ENCODE data around the gene ADRA2C.
"Not testable (repeated sequence)": the region's sequence is repeated elsewhere in the genome, so short reads cannot be mapped to it uniquely, and the experiment has no call there.

Gene ADRA2C

DNA sequence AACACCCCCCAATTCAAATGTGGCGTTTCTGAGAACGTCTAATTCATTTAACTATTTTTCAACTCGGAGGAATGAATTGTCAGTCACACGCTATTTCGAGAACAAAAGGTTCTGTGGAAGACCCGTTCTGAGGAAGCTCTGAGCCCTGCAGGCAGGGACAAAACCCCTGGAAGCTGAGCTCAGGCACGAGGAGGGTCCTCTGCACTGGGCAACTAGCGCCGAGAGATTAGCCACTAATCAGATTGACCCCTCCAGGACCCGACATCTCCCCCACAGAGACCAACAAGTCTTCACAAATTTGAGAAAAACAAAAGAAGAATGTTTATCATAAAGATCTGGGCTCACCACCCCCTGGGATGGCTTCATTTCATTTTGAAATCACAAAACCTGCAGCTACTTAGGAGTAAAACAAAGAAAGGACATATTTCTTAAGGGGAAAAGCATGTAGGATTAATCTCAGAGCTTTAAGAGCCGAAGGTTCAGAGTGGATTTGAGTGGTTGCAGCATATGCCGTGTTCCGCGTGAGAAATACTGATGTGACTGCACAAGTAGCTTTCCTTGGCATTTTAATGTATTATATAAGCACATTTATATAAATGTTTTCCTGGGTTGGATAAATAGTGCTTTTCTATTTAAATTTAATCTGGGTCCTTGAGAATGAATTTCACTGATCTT lies 41.8 kb downstream of the ADRA2C start:
- Mint-ChIP-seq H3K9me3 (no peaks in the 10 kb centered on the region), H3K4me3 (no peak overlapping the region), H3K27ac (no peak overlapping the region), H3K36me3 (no peaks in the 10 kb centered on the region), H3K4me1 (no peaks in the 10 kb centered on the region), H3K27me3 (peaks cover 27 to 40% of the 10 kb centered on the region in 2 donors)
- no peak for DNase-seq
- no peak for ATAC-seq (replicated peaks)

GRCh38 chr4:3808597-3808996 lies 42.4 kb downstream of the ADRA2C start:
- no peak overlapping the region for H3K4me3 Mint-ChIP-seq
- no peaks in the 10 kb centered on the region for H3K9me3 Mint-ChIP-seq
- no peak for ATAC-seq (replicated peaks)
- peaks cover 27 to 40% of the 10 kb centered on the region in 2 donors for H3K27me3 Mint-ChIP-seq
- no peaks in the 10 kb centered on the region for H3K4me1 Mint-ChIP-seq
- H3K36me3 Mint-ChIP-seq, result no peaks in the 10 kb centered on the region
- no peak overlapping the region for H3K27ac Mint-ChIP-seq
- DNase-seq, result no peak

GRCh38 chr4:3809028-3809427 lies 42.8 kb downstream of the ADRA2C start:
- Mint-ChIP-seq H3K36me3 (no peaks in the 10 kb centered on the region), H3K4me1 (no peaks in the 10 kb centered on the region), H3K27ac (no peak overlapping the region), H3K9me3 (no peaks in the 10 kb centered on the region), H3K27me3 (peaks cover 27 to 36% of the 10 kb centered on the region in 2 donors), H3K4me3 (no peak overlapping the region)
- no peak for DNase-seq
- no peak for ATAC-seq (replicated peaks)

DNA sequence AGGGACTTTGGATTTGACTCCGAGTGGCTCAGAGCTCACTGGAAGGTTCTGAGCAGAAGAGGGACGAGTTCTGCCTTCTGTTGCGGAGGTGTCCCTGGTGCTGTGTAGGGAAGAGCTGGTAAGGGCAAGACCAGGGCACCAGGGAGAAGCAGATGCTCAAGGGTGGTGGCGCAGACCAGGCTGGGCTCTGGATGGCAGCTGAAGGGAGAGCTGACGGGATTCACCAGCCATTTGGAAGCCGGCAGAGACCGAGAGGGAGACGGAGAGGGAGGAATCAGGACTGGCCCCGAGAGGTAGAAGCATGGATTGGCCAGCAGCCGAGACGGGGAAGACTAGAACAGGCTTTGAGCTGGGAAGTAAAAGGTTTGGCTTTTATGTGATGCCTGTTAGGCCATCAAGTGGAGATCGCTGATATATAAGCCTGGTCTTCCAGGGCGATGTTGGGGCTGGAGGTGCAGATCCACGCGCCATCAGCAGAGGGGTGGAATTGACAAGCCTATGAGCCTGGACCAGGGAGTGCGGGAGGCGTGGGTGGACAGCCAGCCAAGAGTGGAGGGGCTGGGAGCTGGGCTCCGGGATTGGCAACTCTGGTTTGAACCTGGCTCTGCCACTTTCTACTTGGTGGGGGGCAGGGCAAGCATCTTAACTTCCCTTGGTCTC lies 43.4 kb downstream of the ADRA2C start:
- Mint-ChIP-seq H3K27ac (no peak overlapping the region), H3K36me3 (no peaks in the 10 kb centered on the region), H3K4me1 (no peaks in the 10 kb centered on the region), H3K4me3 (no peak overlapping the region), H3K9me3 (no peaks in the 10 kb centered on the region), H3K27me3 (peaks cover 27 to 31% of the 10 kb centered on the region in 2 donors)
- ATAC-seq (replicated peaks) (no peak), DNase-seq (no peak)

- H3K27me3 Mint-ChIP-seq, result peaks cover 27 to 31% of the 10 kb centered on the region in 2 donors
- no peaks in the 10 kb centered on the region for H3K4me1 Mint-ChIP-seq
- no peak overlapping the region for H3K4me3 Mint-ChIP-seq
- ATAC-seq (replicated peaks) (no peak), DNase-seq (no peak)
- H3K9me3 Mint-ChIP-seq, result no peaks in the 10 kb centered on the region
- H3K36me3 Mint-ChIP-seq, result no peaks in the 10 kb centered on the region
- no peak overlapping the region for H3K27ac Mint-ChIP-seq
These were observed 44.0 kb downstream of the ADRA2C start for GRCh38 chr4:3810111-3810680.

GRCh38 chr4:3810796-3811485 lies 44.8 kb downstream of the ADRA2C start:
- Mint-ChIP-seq H3K9me3 (no peaks in the 10 kb centered on the region), H3K27ac (no peak overlapping the region), H3K4me1 (no peaks in the 10 kb centered on the region), H3K36me3 (no peaks in the 10 kb centered on the region), H3K4me3 (no peak overlapping the region), H3K27me3 (peaks cover 27 to 31% of the 10 kb centered on the region in 2 donors)
- ATAC-seq (replicated peaks) (no peak), DNase-seq (no peak)

DNA sequence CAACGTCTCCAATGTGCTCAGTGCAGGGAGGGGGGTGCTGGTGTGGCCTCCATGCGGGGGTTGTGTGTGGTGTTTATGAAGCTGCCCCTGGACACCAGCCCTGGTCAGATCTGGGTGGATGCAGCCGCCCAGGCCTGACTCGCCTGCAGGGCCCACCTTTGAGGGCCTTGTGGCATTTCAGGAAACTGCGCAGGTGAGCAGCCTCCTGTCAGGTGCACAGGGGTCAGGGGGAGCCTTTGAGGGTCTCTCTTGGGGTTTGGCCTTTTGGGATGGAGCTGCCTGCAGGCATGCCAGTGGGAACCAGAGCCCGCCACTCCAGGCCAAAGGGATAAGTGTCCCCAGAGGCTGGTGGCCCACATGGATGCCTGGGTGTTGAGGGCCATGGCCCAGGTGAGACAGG lies 45.4 kb downstream of the ADRA2C start:
- peaks cover 23 to 28% of the 10 kb centered on the region in 2 donors for H3K27me3 Mint-ChIP-seq
- H3K4me1 Mint-ChIP-seq, result no peaks in the 10 kb centered on the region
- H3K36me3 Mint-ChIP-seq, result no peaks in the 10 kb centered on the region
- no peak for DNase-seq
- no peak overlapping the region for H3K4me3 Mint-ChIP-seq
- H3K27ac Mint-ChIP-seq, result no peak overlapping the region
- no peak for ATAC-seq (replicated peaks)
- H3K9me3 Mint-ChIP-seq, result no peaks in the 10 kb centered on the region

DNA sequence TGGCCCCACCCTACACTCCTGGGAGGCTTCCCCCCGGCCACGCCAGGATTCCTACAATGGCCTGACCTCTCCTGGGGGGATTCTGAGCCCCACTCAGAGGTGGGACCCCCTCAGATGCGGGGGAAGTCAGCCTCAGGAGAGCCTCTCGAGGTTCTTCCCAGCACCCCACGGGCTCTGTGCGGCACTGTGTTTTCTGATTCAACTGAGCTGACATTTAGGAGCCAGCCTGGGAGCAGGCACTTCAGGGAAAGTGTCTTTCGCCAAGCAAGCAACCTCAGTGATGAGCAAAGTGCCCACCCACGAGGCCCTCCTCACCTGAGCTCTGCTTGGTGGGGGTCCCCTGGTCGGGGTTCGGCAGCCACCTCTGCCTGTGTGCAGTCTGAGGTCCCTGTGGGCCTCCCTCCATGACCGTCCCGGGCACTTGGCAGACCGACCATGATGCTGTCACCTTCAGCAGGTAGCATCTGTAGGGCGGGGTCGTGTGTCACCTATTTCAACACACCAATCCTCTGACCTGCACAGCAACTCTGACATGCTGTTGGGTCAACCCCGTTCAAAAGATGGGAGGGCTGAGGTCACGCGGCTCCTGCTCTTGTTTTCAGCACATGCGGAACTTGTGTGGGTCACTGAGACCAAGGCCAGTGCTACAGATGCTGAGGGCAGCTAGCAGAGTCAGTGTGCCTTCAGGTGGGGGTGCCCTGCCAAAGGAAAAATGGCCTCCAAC lies 46.2 kb downstream of the ADRA2C start:
- H3K4me1 Mint-ChIP-seq, result no peaks in the 10 kb centered on the region
- H3K27ac Mint-ChIP-seq, result no peak overlapping the region
- DNase-seq (no peak), ATAC-seq (replicated peaks) (no peak)
- H3K4me3 Mint-ChIP-seq, result no peak overlapping the region
- peaks cover 0 to 3% of the 10 kb centered on the region in 2 donors for H3K9me3 Mint-ChIP-seq
- H3K27me3 Mint-ChIP-seq, result peaks cover 17 to 26% of the 10 kb centered on the region in 2 donors
- H3K36me3 Mint-ChIP-seq, result no peaks in the 10 kb centered on the region

GRCh38 chr4:3813151-3814052 lies 47.2 kb downstream of the ADRA2C start:
- Mint-ChIP-seq H3K36me3 (no peaks in the 10 kb centered on the region), H3K27me3 (peaks cover 17 to 19% of the 10 kb centered on the region in 2 donors), H3K4me1 (no peaks in the 10 kb centered on the region), H3K27ac (no peak overlapping the region), H3K9me3 (peaks cover 0 to 3% of the 10 kb centered on the region in 2 donors), H3K4me3 (no peak overlapping the region)
- ATAC-seq (replicated peaks) (no peak), DNase-seq (no peak)

GRCh38 chr4:3814053-3814570 lies 47.9 kb downstream of the ADRA2C start:
- no peak overlapping the region for H3K27ac Mint-ChIP-seq
- no peaks in the 10 kb centered on the region for H3K36me3 Mint-ChIP-seq
- peaks cover 0 to 5% of the 10 kb centered on the region in 2 donors for H3K9me3 Mint-ChIP-seq
- H3K4me1 Mint-ChIP-seq, result no peaks in the 10 kb centered on the region
- ATAC-seq (replicated peaks), result no peak
- no peak overlapping the region for H3K4me3 Mint-ChIP-seq
- no peak for DNase-seq
- peaks cover 10 to 15% of the 10 kb centered on the region in 2 donors for H3K27me3 Mint-ChIP-seq

DNA sequence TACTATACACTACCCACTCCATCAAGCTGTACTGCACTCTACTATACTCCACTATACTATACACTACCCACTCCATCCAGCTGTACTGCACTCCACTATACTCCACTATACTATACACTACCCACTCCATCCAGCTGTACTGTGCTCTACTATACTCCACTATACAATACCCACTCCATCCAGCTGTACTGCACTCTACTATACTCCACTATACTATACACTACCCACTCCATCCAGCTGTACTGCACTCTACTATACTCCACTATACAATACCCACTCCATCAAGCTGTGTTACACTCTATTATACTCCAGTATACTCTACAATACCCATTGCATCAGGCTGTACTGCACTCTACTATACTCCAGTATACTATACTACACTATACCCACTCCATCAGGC lies 48.7 kb downstream of the ADRA2C start:
- not testable (repeated sequence) for H3K4me1 Mint-ChIP-seq; H3K27me3 Mint-ChIP-seq; H3K27ac Mint-ChIP-seq; DNase-seq; H3K4me3 Mint-ChIP-seq; H3K9me3 Mint-ChIP-seq; H3K36me3 Mint-ChIP-seq; ATAC-seq (replicated peaks)

DNA sequence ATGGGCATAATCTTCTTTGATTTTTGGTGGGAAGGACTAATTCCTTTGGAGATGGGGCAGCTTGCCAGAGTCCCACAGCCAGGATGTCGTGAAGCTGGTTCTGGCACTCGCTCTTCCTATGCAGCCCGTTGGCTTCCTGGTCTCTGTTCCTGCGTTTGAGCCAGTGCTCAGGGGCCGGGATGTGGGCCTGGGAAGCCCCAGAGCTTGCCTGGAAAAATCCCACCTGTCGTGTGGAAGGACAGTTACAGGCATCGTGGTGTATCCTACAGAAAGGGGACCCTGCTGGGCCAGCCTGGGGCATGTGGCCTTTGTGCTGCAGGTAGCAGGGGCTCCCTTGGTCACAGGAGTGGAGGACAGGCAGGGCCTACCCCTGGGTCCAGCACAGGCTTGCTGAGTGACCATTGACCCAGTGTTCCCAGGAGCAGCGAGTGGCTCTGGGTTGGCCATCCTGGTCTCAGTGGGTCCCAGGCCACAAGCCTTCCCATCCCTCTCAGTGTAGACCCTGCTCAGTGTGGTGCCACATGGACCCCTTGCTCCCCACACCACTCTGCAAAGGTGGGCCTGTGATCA lies 50.2 kb downstream of the ADRA2C start:
- Mint-ChIP-seq H3K4me1 (no peaks in the 10 kb centered on the region), H3K36me3 (no peaks in the 10 kb centered on the region), H3K4me3 (no peak overlapping the region), H3K27me3 (peaks cover 3 to 13% of the 10 kb centered on the region in 2 donors), H3K9me3 (peaks cover 0 to 6% of the 10 kb centered on the region in 2 donors), H3K27ac (no peak overlapping the region)
- DNase-seq, result no peak
- ATAC-seq (replicated peaks), result no peak

All from stimulated activated naive B cell treated with anti-CD40 and anti-IgM and Interleukin-4, amounts not matched to agents 10 μg/mL and 1 μg/mL and 100 μg/mL, for 72 hours (primary cell).